ENCODE data around the gene APOB.
A peak's percentile ranks its signal among the peaks of the same experiment; 100 is the strongest.

Gene APOB

GRCh38 chr2:21050164-21050563 lies 6.3 kb upstream of the APOB start:
- no peak for DNase-seq (ENCODE audit: extremely low read depth in 1 of 2, low read depth in 1 of 2)

- no peak for DNase-seq (ENCODE audit: extremely low read depth in 1 of 2, low read depth in 1 of 2)
Measured at GRCh38 chr2:21047141-21048009, 3.5 kb upstream of the APOB start.

GRCh38 chr2:21046506-21046905 lies 2.6 kb upstream of the APOB start:
- no peak for DNase-seq (ENCODE audit: extremely low read depth in 1 of 2, low read depth in 1 of 2)

GRCh38 chr2:21044694-21045371 lies 960 bp upstream of the APOB start:
- no peak for DNase-seq (ENCODE audit: extremely low read depth in 1 of 2, low read depth in 1 of 2)

- peak; percentile 13 to 14 for DNase-seq (ENCODE audit: extremely low read depth in 1 of 2, low read depth in 1 of 2)
Measured at GRCh38 chr2:21042958-21043743, 722 bp downstream of the APOB start.

- DNase-seq (ENCODE audit: extremely low read depth in 1 of 2, low read depth in 1 of 2): no peak
Measured at GRCh38 chr2:21042708-21042957, 1.2 kb downstream of the APOB start.

GRCh38 chr2:21041943-21042707 lies 1.7 kb downstream of the APOB start:
- DNase-seq (ENCODE audit: extremely low read depth in 1 of 2, low read depth in 1 of 2): no peak

GRCh38 chr2:21041462-21041861 lies 2.4 kb downstream of the APOB start:
- no peak for DNase-seq (ENCODE audit: extremely low read depth in 1 of 2, low read depth in 1 of 2)

- DNase-seq (ENCODE audit: extremely low read depth in 1 of 2, low read depth in 1 of 2): no peak
Measured at GRCh38 chr2:21040468-21041377, 3.1 kb downstream of the APOB start.

- DNase-seq (ENCODE audit: extremely low read depth in 1 of 2, low read depth in 1 of 2): no peak
Measured at GRCh38 chr2:21039979-21040467, 3.9 kb downstream of the APOB start.

- no peak for DNase-seq (ENCODE audit: extremely low read depth in 1 of 2, low read depth in 1 of 2)
Measured at GRCh38 chr2:21039080-21039556, 4.8 kb downstream of the APOB start.

- no peak for DNase-seq (ENCODE audit: extremely low read depth in 1 of 2, low read depth in 1 of 2)
Measured at GRCh38 chr2:21038403-21039073, 5.3 kb downstream of the APOB start.

- DNase-seq (ENCODE audit: extremely low read depth in 1 of 2, low read depth in 1 of 2): no peak
Measured at GRCh38 chr2:21037671-21038108, 6.2 kb downstream of the APOB start.

GRCh38 chr2:21036708-21037670 lies 6.9 kb downstream of the APOB start:
- no peak for DNase-seq (ENCODE audit: extremely low read depth in 1 of 2, low read depth in 1 of 2)

GRCh38 chr2:21035974-21036707 lies 7.7 kb downstream of the APOB start:
- DNase-seq (ENCODE audit: extremely low read depth in 1 of 2, low read depth in 1 of 2): no peak

- DNase-seq (ENCODE audit: extremely low read depth in 1 of 2, low read depth in 1 of 2): no peak
Measured at GRCh38 chr2:21035282-21035973, 8.4 kb downstream of the APOB start.

GRCh38 chr2:21034972-21035279 lies 8.9 kb downstream of the APOB start:
- no peak for DNase-seq (ENCODE audit: extremely low read depth in 1 of 2, low read depth in 1 of 2)

Data from stimulated activated CD8-positive, alpha-beta memory T cell treated with anti-CD3 and anti-CD28 coated beads, Interleukin-7, amount 100 ng/mL, for 48 hours (primary cell).